Progenitor cell of endocrine pancreas (in vitro differentiated cells): ENCODE data around the gene PF4V1. TPM values are rescaled to one million over a fixed set of nuclear protein-coding genes. Genes with fewer than 3 reads are reported as not detected.

Source experiments
- DNase-seq: peaks from one replicate; pipeline ENCODE4 v3.0.0; 2021; ENCODE audit warnings: low spot score; ENCODE audit not compliant: unreplicated experiment
- H3K27ac Mint-ChIP-seq: 2 replicates; pipeline ENCODE4 v1.8.0; 2021; ENCODE audit warnings: mild to moderate bottlenecking, moderate library complexity, mixed read lengths
- H3K27me3 Mint-ChIP-seq: 2 replicates; pipeline ENCODE4 v1.8.0; 2021; ENCODE audit warnings: mixed read lengths
- H3K36me3 Mint-ChIP-seq: 2 replicates; pipeline ENCODE4 v1.8.0; 2022; ENCODE audit warnings: mixed read lengths; ENCODE audit not compliant: insufficient read depth
- H3K4me1 Mint-ChIP-seq: 2 replicates; pipeline ENCODE4 v1.8.0; 2021; ENCODE audit warnings: low read depth, mixed read lengths
- H3K4me3 Mint-ChIP-seq: 2 replicates; pipeline ENCODE4 v1.8.0; 2021; ENCODE audit warnings: low read depth, mild to moderate bottlenecking, moderate library complexity, mixed read lengths
- H3K9me3 Mint-ChIP-seq: 2 replicates; pipeline ENCODE4 v1.8.0; 2021; ENCODE audit warnings: low read depth, mixed read lengths
- CTCF ChIP-seq: fragments of 200-600 bp; sonication (generic); IDR thresholded peaks from one replicate; pipeline ENCODE4 v1.5.0; 2021; ENCODE audit warnings: antibody characterized with exemption, mild to moderate bottlenecking; ENCODE audit not compliant: unreplicated experiment
- total RNA-seq: library from RNA; stranded (reverse); gene quantifications from 2 replicates; pipeline ENCODE4 v1.2.1, GENCODE V29; 2021

Gene PF4V1
- total RNA-seq, 1 donor from 2014 or later = not detected

- Mint-ChIP-seq H3K27ac (no peak overlapping the region), H3K4me3 (no peak overlapping the region), H3K9me3 (no peaks in the 10 kb centered on the region), H3K4me1 (peaks cover 20% of the 10 kb centered on the region), H3K27me3 (peaks cover 22% of the 10 kb centered on the region), H3K36me3 (no peaks in the 10 kb centered on the region)
- no peak for TF ChIP-seq CTCF
- DNase-seq = no peak
Observed at GRCh38 chr4:73864961-73865360, 11.9 kb downstream of the PF4V1 start.

DNA sequence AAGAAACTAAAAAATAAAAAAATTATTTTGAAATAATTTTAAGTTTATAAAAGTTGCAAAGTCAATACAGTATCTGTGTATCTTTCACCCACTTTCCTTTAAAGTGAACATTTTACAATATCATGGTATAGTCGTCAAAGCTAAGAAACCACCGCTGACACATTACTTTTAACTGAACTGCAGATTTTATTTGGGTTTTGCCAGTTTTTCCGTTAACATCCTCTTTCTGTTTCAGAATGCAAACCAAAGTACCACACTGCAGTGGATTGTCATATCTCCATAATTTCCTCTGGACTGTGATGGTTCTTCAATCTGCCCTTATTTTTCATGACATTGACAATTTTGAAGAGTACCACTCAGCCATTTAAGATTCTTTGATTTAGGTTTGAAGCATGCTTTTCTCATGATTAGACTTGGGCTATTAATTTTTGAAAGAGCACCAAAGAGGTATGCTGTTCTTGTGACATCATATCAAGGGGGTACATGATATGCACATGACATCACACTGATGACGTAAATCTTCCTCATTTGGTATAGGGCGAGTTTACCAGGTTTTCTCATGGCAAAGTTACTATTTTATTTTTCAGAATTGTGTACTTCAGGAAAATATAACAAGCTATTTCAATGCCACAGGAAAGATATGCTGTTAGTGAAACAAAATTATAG, 12.5 kb downstream of the PF4V1 start:
- DNase-seq = no peak
- Mint-ChIP-seq H3K27me3 (peaks cover 28% of the 10 kb centered on the region), H3K36me3 (no peaks in the 10 kb centered on the region), H3K4me1 (peaks cover 15% of the 10 kb centered on the region), H3K9me3 (no peaks in the 10 kb centered on the region), H3K27ac (no peak overlapping the region), H3K4me3 (no peak overlapping the region)
- TF ChIP-seq CTCF = no peak

DNA sequence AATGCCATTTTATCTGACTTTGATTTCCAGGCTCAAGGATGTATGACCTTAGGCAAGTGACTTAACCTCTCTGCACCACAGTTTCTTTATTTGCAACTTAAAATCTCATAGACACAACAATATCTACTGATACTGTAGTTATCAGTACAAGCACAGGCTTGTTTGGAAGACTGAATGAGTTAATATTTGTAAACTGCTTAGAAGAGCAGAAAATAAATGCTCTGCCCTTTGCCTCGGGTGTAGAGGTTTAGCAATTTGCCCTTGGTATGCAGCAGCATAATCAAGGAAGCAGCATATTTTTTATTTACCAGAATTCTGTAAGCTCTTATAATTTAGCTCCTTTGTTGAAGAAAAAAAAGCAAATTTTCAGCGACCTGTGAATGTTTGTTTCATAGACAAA, 13.2 kb downstream of the PF4V1 start:
- no peak overlapping the region for H3K27ac Mint-ChIP-seq
- no peak for TF ChIP-seq CTCF
- H3K4me3 Mint-ChIP-seq = no peak overlapping the region
- H3K27me3 Mint-ChIP-seq = peaks cover 34% of the 10 kb centered on the region
- DNase-seq = no peak
- H3K4me1 Mint-ChIP-seq = peaks cover 14% of the 10 kb centered on the region
- H3K36me3 Mint-ChIP-seq = no peaks in the 10 kb centered on the region
- no peaks in the 10 kb centered on the region for H3K9me3 Mint-ChIP-seq

DNA sequence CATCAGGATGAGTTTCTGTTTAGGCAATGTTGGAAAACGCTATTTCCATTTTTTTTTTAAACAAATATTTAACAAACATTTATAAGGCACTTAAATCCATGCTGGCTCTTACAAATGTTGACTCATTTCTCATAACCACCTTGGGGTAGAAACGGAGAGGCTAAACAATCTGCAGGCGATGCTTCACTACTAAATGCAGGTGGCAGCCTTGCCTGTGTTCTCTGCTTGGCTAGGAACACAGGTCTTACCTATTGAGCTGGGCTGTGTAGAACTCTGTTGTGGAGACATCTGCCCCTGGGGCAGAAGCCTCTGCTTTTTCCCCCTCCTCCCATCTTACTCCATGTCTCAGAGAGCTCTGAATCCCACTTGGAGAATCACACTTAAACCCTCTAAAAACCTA, 14.7 kb downstream of the PF4V1 start:
- H3K36me3 Mint-ChIP-seq = no peaks in the 10 kb centered on the region
- no peaks in the 10 kb centered on the region for H3K9me3 Mint-ChIP-seq
- no peak overlapping the region for H3K27ac Mint-ChIP-seq
- H3K27me3 Mint-ChIP-seq = peaks cover 41% of the 10 kb centered on the region
- DNase-seq = no peak
- TF ChIP-seq CTCF = no peak
- peaks cover 11% of the 10 kb centered on the region for H3K4me1 Mint-ChIP-seq
- no peak overlapping the region for H3K4me3 Mint-ChIP-seq

- H3K27ac Mint-ChIP-seq = no peak overlapping the region
- H3K4me1 Mint-ChIP-seq = peaks cover 11% of the 10 kb centered on the region
- no peaks in the 10 kb centered on the region for H3K9me3 Mint-ChIP-seq
- no peaks in the 10 kb centered on the region for H3K36me3 Mint-ChIP-seq
- H3K27me3 Mint-ChIP-seq = peaks cover 43% of the 10 kb centered on the region
- H3K4me3 Mint-ChIP-seq = peak overlapping the region; percentile 83
- no peak for TF ChIP-seq CTCF
- no peak for DNase-seq
Observed at GRCh38 chr4:73868206-73869129, 15.4 kb downstream of the PF4V1 start.
